Astrocyte (in vitro differentiated cells and primary cell): Measurements from ENCODE around the gene MARCKS.

Experiments
- CTCF ChIP-seq: IDR thresholded peaks from 2 replicates; pipeline ENCODE4 v1.5.1; 2011; ENCODE audit warnings: low read depth, mild to moderate bottlenecking, inconsistent platforms, low read length, moderate library complexity; ENCODE audit not compliant: insufficient read depth
- EZH2 ChIP-seq: IDR thresholded peaks from 2 replicates; pipeline ENCODE4 v1.6.1; 2012; ENCODE audit warnings: mild to moderate bottlenecking, low read length, inconsistent platforms; ENCODE audit not compliant: insufficient read depth

- no peak for TF ChIP-seq CTCF
- no peak for TF ChIP-seq EZH2
Observed at GRCh38 chr6:113903666-113904330, 46.7 kb downstream of the MARCKS start.
